Hepatocyte (in vitro differentiated cells): ENCODE results near the gene OLFM1. TPM values are rescaled to one million over a fixed set of nuclear protein-coding genes. Genes with fewer than 3 reads are reported as not detected.

Experiments used
- DNase-seq: peaks from one replicate; pipeline ENCODE4 v3.0.0-alpha.2; 2016; ENCODE audit warnings: low spot score
- H2AFZ ChIP-seq: fragments of 200-600 bp; sonication (generic); 2 replicates; pipeline ENCODE4 v1.6.0; 2016; ENCODE audit warnings: antibody characterized with exemption, mild to moderate bottlenecking
- H3K27ac ChIP-seq: fragments of 200-600 bp; sonication (generic); 2 replicates; pipeline ENCODE4 v1.5.1; 2016; ENCODE audit warnings: mild to moderate bottlenecking
- H3K27me3 ChIP-seq: fragments of 200-600 bp; sonication (generic); 2 replicates; pipeline ENCODE4 v1.6.1; 2016
- H3K36me3 ChIP-seq: fragments of 200-600 bp; sonication (generic); replicated peaks from 2 replicates; pipeline ENCODE4 v1.5.1; 2016; ENCODE audit warnings: low read depth; ENCODE audit not compliant: insufficient read depth
- H3K4me1 ChIP-seq: fragments of 200-600 bp; sonication (generic); 2 replicates; pipeline ENCODE4 v1.5.1; 2016; ENCODE audit warnings: mild to moderate bottlenecking, moderate library complexity; ENCODE audit not compliant: insufficient read depth
- H3K4me2 ChIP-seq: fragments of 200-600 bp; sonication (generic); 2 replicates; pipeline ENCODE4 v1.6.0; 2016
- H3K4me3 ChIP-seq: fragments of 200-600 bp; sonication (generic); 2 replicates; pipeline ENCODE4 v1.5.1; 2016; ENCODE audit warnings: mild to moderate bottlenecking
- H3K79me2 ChIP-seq: fragments of 200-600 bp; sonication (generic); 2 replicates; pipeline ENCODE4 v1.6.0; 2017; ENCODE audit warnings: mild to moderate bottlenecking
- H3K9me2 ChIP-seq: fragments of 200-600 bp; sonication (generic); replicated peaks from 2 replicates; pipeline ENCODE4 v1.6.0; 2017; ENCODE audit warnings: mild to moderate bottlenecking; ENCODE audit not compliant: insufficient read depth
- H3K9me3 ChIP-seq: fragments of 200-600 bp; sonication (generic); 2 replicates; pipeline ENCODE4 v1.5.1; 2016; ENCODE audit warnings: low read depth, mild to moderate bottlenecking
- H4K20me1 ChIP-seq: fragments of 200-600 bp; sonication (generic); 2 replicates; pipeline ENCODE4 v1.6.0; 2016; ENCODE audit warnings: mild to moderate bottlenecking; ENCODE audit not compliant: insufficient read depth, poor library complexity, severe bottlenecking
- EZH2 ChIP-seq: fragments of 200-600 bp; sonication (generic); IDR thresholded peaks from 2 replicates; pipeline ENCODE4 v1.6.1; 2016; ENCODE audit warnings: antibody characterized with exemption, mild to moderate bottlenecking, borderline replicate concordance
- EZH2phosphoT487 ChIP-seq: fragments of 200-600 bp; sonication (generic); IDR thresholded peaks from one replicate; pipeline ENCODE4 v1.6.1; 2018; ENCODE audit warnings: antibody characterized with exemption, mild to moderate bottlenecking, low read depth, moderate library complexity; ENCODE audit not compliant: unreplicated experiment, severe bottlenecking
- WGBS: methylation state at CpG from one replicate; pipeline ENCODE4 v1.1.6; 2016; ENCODE audit warnings: low lambda C conversion rate; ENCODE audit errors: missing lambda C conversion rate; 5-methylcytosine and 5-hydroxymethylcytosine counted together
- polyA plus RNA-seq: library from polyadenylated mRNA; unstranded; fragments of >200 nt; fragmentation: Nextera tagmentation; extraction: Ambion mirVana; gene quantifications from 2 replicates; pipeline ENCODE4 v1.2.1, GENCODE V29; 2016
- total RNA-seq: library from RNA; depleted of rRNA; stranded (reverse); fragments of >200 nt; gene quantifications from 2 replicates; pipeline ENCODE4 v1.2.3, GENCODE V29; 2014
- TF ChIP-seq, protein P1 (sequence below): fragments of 200-600 bp; sonication (generic); IDR thresholded peaks from 2 replicates; pipeline ENCODE4 v1.5.1; 2016; ENCODE audit warnings: antibody characterized with exemption, mild to moderate bottlenecking; ENCODE audit not compliant: poor library complexity

The OLFM1 gene
- total and polyA plus RNA-seq, 2 experiments from 2014 or later, result 0.94 to 4.8 TPM

DNA sequence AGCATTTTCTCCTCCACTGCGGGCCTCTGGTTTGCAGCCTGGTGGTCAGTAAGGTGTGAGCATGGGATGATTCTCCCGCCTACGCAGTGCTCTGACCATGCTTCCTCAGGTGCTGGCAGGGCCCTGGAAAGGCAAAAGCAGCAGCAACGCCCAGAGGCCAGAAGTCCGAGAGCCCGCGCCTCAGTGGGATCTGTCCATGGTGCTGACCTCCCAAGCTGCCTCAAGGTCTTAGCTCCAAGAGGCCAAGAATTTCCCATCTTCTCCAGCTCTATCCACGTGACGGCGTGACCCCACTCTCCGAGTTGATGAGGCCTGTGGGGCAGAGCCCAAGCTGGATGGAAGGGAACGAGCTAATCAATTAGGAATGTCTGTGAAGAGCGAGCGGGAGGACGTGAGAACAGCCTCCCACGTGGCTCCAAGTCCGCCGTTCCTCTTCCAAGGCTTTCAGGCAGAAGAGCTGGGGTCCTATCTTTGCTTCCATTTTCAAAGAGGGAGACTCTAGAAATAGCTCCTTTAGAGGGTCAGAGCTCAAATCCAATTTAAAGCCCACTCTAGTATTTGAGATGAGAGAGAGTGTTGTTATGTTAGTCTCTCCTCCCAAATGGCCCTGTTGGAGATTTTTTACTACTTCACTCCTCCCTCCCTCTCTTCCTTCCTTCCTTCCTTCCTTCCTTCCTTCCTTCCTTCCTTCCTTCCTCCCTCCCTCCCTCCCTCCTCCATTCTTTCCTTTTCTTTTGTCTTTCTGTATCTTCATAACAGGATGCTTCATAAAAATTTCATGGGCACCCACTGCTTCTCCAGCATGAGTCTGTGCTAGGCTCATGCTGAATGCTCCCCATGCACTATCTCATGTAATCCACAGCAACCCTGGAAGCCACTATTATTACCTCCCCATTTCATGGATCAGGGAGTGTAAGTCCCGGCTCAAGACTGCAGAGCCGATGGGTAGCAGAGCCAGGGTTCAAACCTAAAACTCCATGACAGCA lies 69.3 kb downstream of the OLFM1 start:
- Histone ChIP-seq H4K20me1 (no peaks in the 10 kb centered on the region), H3K79me2 (no peaks in the 10 kb centered on the region), H3K36me3 (no peaks in the 10 kb centered on the region), H3K9me3 (no peaks in the 10 kb centered on the region), H3K27me3 (no peaks in the 10 kb centered on the region), H3K9me2 (no peaks in the 10 kb centered on the region), H3K27ac (no peak overlapping the region), H3K4me2 (no peak overlapping the region), H2AFZ (no peak overlapping the region), H3K4me1 (no peaks in the 10 kb centered on the region), H3K4me3 (no peak overlapping the region)
- DNase-seq, result peak; percentile 88
- no peak for TF ChIP-seq EZH2
- no peak for TF ChIP-seq EZH2phosphoT487
- TF ChIP-seq, protein P1, sequence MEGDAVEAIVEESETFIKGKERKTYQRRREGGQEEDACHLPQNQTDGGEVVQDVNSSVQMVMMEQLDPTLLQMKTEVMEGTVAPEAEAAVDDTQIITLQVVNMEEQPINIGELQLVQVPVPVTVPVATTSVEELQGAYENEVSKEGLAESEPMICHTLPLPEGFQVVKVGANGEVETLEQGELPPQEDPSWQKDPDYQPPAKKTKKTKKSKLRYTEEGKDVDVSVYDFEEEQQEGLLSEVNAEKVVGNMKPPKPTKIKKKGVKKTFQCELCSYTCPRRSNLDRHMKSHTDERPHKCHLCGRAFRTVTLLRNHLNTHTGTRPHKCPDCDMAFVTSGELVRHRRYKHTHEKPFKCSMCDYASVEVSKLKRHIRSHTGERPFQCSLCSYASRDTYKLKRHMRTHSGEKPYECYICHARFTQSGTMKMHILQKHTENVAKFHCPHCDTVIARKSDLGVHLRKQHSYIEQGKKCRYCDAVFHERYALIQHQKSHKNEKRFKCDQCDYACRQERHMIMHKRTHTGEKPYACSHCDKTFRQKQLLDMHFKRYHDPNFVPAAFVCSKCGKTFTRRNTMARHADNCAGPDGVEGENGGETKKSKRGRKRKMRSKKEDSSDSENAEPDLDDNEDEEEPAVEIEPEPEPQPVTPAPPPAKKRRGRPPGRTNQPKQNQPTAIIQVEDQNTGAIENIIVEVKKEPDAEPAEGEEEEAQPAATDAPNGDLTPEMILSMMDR, result no peak
- WGBS, result 28% methylated on average over 20 of the region's 20 CpGs

DNA sequence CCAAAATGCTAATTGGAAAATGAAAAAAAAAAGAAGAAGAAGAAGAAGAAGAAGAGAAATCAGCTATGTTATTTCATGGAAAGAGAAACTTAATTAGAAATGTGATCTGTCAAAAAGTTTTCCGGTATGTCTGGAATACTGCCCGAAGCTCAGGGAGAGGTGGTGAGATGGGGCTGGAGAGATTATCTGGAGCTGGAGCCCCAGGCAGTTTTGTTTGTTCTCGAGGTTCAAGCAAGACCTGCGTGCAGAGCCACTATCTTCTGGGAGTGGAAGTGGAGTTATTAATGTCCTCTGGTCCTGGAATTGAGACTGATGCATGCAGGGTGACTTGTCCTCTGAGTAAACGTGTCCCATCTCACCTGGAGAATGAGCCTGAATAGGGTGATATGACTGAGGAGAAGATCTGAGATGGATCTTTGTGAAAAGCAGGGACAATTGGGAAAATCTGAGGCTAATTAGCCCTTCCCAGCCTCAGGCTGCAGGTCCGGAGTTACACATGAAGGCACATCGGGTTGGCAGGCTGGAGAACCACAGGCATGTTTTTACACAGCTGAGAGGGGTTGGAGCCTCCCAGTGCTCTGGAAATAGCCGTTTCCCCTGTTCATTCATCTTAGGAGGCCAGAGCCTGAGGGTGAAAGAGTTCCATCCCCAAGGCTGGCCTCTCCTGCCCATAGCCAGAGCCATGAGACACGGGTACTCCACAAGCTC lies 70.5 kb downstream of the OLFM1 start:
- H3K4me2 ChIP-seq, result no peak overlapping the region
- no peaks in the 10 kb centered on the region for H3K36me3 ChIP-seq
- TF ChIP-seq EZH2 (no peak), EZH2phosphoT487 (no peak)
- TF ChIP-seq, protein P1, result no peak
- no peak overlapping the region for H2AFZ ChIP-seq
- no peaks in the 10 kb centered on the region for H4K20me1 ChIP-seq
- no peaks in the 10 kb centered on the region for H3K27me3 ChIP-seq
- 71% methylated on average over 9 of the region's 9 CpGs for WGBS
- no peak for DNase-seq
- H3K27ac ChIP-seq, result no peak overlapping the region
- H3K9me3 ChIP-seq, result no peaks in the 10 kb centered on the region
- no peak overlapping the region for H3K4me3 ChIP-seq
- no peaks in the 10 kb centered on the region for H3K9me2 ChIP-seq
- no peaks in the 10 kb centered on the region for H3K4me1 ChIP-seq
- no peaks in the 10 kb centered on the region for H3K79me2 ChIP-seq

DNA sequence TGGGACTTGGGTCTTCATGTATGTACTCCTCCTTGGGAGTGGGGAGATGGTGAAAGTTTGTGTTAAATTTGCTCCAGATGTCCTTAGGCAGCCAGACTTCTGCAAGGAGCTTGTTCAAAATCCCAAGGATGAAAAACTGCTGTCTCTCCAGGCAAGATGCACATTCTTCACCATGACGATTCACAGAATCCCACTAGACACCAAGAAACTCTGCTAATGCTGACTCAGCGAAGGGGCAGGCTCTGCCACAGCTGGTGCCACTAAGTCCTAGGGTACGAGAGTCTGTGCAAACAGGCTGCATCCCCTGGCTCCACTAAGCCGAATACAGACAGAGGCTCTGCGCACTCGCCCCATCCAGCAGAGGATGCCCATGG lies 71.1 kb downstream of the OLFM1 start:
- Histone ChIP-seq H3K27me3 (no peaks in the 10 kb centered on the region), H3K4me1 (no peaks in the 10 kb centered on the region), H3K4me3 (no peak overlapping the region), H2AFZ (no peak overlapping the region), H3K27ac (no peak overlapping the region), H3K9me3 (no peaks in the 10 kb centered on the region), H3K36me3 (no peaks in the 10 kb centered on the region), H4K20me1 (no peaks in the 10 kb centered on the region), H3K9me2 (no peaks in the 10 kb centered on the region), H3K79me2 (no peaks in the 10 kb centered on the region), H3K4me2 (no peak overlapping the region)
- WGBS, result 68% methylated on average over 6 of the region's 6 CpGs
- TF ChIP-seq EZH2phosphoT487, result no peak
- TF ChIP-seq, protein P1, result no peak
- TF ChIP-seq EZH2, result no peak
- no peak for DNase-seq
